CD4-positive, alpha-beta T cell (primary cell): Measurements from ENCODE around the gene CACNA1D. TPM values are rescaled to one million over a fixed set of nuclear protein-coding genes. Genes with fewer than 3 reads are reported as not detected.

Source experiments
- ATAC-seq: fragments of 200-7000 bp; cut with Tn5 transposase; one replicate; pipeline ENCODE4 v1.10.0; 2022; ENCODE audit warnings: mild to moderate bottlenecking; ENCODE audit not compliant: poor library complexity
- CTCF ChIA-PET: fragments of 350-600 bp; sonication (Branson Sonifier 250); formaldehyde crosslinking; loops from one replicate; lab custom pipeline; 2021; ENCODE audit warnings: antibody characterized with exemption, inconsistent platforms; lab: Charles Lee
- POLR2A ChIA-PET: fragments of 350-600 bp; sonication (Branson Sonifier 250); formaldehyde crosslinking; loops from one replicate; lab custom pipeline; 2021; ENCODE audit warnings: antibody characterized with exemption, inconsistent platforms; lab: Charles Lee
- DNase-seq, 14 experiments: peaks; one replicate each; pipeline ENCODE4 v3.0.0-alpha.2; 2013 to 2020; ENCODE audit warnings: mixed read lengths in 2 of 14
- H3K27ac ChIP-seq, 2 donors: one replicate each; pipeline versions ENCODE4 v1.5.1 to v1.7.0; 2013; ENCODE audit warnings: low read length in 2 of 2, low read depth in 1 of 2, mild to moderate bottlenecking in 1 of 2
- H3K27me3 ChIP-seq, 2 experiments: 1 replicate in 1 of 2; 2 replicates in 1 of 2; pipeline versions ENCODE4 v1.6.1 to v1.7.0; 2013; ENCODE audit warnings: low read length in 2 of 2, control low read depth in 1 of 2, mild to moderate bottlenecking in 1 of 2, moderate library complexity in 1 of 2; ENCODE audit not compliant: insufficient read depth in 2 of 2, control insufficient read depth in 1 of 2
- H3K36me3 ChIP-seq: one replicate; pipeline ENCODE4 v1.6.1; 2013; ENCODE audit warnings: low read length, control low read depth; ENCODE audit not compliant: insufficient read depth
- H3K4me1 ChIP-seq: one replicate; pipeline ENCODE4 v1.6.1; 2013; ENCODE audit warnings: low read length, control low read depth; ENCODE audit not compliant: insufficient read depth
- H3K4me3 ChIP-seq: one replicate; pipeline ENCODE4 v1.5.1; 2013; ENCODE audit warnings: mild to moderate bottlenecking, low read length, moderate library complexity
- H3K9me3 ChIP-seq, 2 experiments: 1 replicate in 1 of 2; 2 replicates in 1 of 2; pipeline versions ENCODE4 v1.6.1 to v1.7.0; 2013; ENCODE audit warnings: low read length in 2 of 2, mild to moderate bottlenecking in 2 of 2, control low read depth in 1 of 2, moderate library complexity in 1 of 2; ENCODE audit not compliant: control insufficient read depth in 1 of 2, insufficient read depth in 1 of 2
- H3K27ac Mint-ChIP-seq: one replicate; pipeline ENCODE4 v1.8.0; 2020; ENCODE audit warnings: mixed read lengths
- H3K27me3 Mint-ChIP-seq: one replicate; pipeline ENCODE4 v1.8.0; 2021; ENCODE audit warnings: mixed read lengths
- H3K36me3 Mint-ChIP-seq: one replicate; pipeline ENCODE4 v1.8.0; 2021; ENCODE audit warnings: low read depth, mixed read lengths
- H3K4me1 Mint-ChIP-seq: one replicate; pipeline ENCODE4 v1.8.0; 2021; ENCODE audit warnings: low read depth, mixed read lengths
- H3K4me3 Mint-ChIP-seq: one replicate; pipeline ENCODE4 v1.8.0; 2020; ENCODE audit warnings: mild to moderate bottlenecking, mixed read lengths
- H3K9me3 Mint-ChIP-seq: one replicate; pipeline ENCODE4 v1.8.0; 2020; ENCODE audit warnings: mixed read lengths
- intact Hi-C, 2 experiments: fragments of 100-400 bp; cut with DNase I in 1 of 2; cut with micrococcal nuclease in 1 of 2; formaldehyde crosslinking; loops; one replicate each; pipeline versions ENCODE4 v1.15.1 to v1.9.0; 2023 to 2025; cut with DNase I, micrococcal nuclease
- total RNA-seq, 174 experiments: library from RNA in 2 of 174; stranded (reverse) in 2 of 174; gene quantifications; one replicate each; pipeline ENCODE4 v1.2.3 and lab custom pipeline; 2021 to 2026
- TF ChIP-seq, protein P1 (sequence below): fragments of 200-600 bp; IDR thresholded peaks from one replicate; pipeline ENCODE4 v1.8.0; 2022; ENCODE audit warnings: antibody characterized with exemption, mild to moderate bottlenecking

CACNA1D gene
- total RNA-seq, 2 experiments from 2014 or later, result not detected

DNA sequence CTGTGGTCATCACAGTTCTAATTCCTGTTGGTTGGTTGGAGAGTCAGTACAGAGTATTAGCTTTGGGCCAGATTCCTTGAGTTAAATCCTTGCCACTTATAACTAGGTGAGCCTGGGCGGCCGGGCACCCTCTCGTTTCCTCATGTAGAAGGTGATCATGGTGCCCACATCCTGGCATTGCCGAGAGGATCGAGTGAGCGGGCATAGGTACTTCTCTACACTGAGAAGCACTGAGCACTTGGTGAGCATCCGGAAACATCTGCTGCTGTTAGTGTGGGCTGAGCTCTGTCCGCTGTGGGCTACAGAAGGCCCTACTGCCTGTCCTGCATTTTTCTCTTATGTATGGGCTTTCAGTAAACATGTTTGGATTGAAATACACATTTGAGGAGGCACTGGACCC, 96.2 kb downstream of the CACNA1D start:
- Mint-ChIP-seq H3K9me3 (no peaks in the 10 kb centered on the region), H3K36me3 (no peaks in the 10 kb centered on the region), H3K27ac (no peak overlapping the region), H3K4me3 (no peak overlapping the region), H3K4me1 (no peaks in the 10 kb centered on the region), H3K27me3 (no peaks in the 10 kb centered on the region)
- Histone ChIP-seq H3K9me3 (no peaks in the 10 kb centered on the region), H3K36me3 (no peaks in the 10 kb centered on the region), H3K27me3 (no peaks in the 10 kb centered on the region), H3K4me1 (no peaks in the 10 kb centered on the region), H3K27ac (no peak overlapping the region), H3K4me3 (no peak overlapping the region)
- CTCF ChIA-PET, result no interaction called here
- POLR2A ChIA-PET, result no interaction called here
- TF ChIP-seq, protein P1, sequence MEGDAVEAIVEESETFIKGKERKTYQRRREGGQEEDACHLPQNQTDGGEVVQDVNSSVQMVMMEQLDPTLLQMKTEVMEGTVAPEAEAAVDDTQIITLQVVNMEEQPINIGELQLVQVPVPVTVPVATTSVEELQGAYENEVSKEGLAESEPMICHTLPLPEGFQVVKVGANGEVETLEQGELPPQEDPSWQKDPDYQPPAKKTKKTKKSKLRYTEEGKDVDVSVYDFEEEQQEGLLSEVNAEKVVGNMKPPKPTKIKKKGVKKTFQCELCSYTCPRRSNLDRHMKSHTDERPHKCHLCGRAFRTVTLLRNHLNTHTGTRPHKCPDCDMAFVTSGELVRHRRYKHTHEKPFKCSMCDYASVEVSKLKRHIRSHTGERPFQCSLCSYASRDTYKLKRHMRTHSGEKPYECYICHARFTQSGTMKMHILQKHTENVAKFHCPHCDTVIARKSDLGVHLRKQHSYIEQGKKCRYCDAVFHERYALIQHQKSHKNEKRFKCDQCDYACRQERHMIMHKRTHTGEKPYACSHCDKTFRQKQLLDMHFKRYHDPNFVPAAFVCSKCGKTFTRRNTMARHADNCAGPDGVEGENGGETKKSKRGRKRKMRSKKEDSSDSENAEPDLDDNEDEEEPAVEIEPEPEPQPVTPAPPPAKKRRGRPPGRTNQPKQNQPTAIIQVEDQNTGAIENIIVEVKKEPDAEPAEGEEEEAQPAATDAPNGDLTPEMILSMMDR, result no peak
- intact Hi-C loops, result no loop called here
- DNase-seq (no peak), ATAC-seq (no peak)

DNA sequence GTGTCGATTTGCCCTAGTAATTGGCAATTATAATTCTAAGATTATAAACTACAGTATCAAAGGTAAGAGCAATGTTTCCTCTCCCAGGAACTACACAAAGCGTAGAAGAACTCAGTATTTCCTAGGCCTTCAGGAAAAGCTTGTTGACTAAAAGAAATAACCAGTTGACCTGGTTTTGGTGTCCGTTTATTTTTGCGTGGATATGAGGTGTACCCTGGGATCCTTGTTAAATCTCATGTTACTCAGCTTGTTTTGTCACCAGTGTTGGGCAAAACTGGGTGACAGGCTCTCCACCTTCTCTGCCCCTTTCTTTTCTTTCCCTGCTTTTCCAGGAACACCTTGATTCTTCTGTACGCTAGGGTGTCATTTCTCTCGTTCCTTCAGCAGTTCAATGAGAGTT, 97.2 kb downstream of the CACNA1D start:
- H3K4me3 ChIP-seq, result no peak overlapping the region
- CTCF ChIA-PET, result no interaction called here

DNA sequence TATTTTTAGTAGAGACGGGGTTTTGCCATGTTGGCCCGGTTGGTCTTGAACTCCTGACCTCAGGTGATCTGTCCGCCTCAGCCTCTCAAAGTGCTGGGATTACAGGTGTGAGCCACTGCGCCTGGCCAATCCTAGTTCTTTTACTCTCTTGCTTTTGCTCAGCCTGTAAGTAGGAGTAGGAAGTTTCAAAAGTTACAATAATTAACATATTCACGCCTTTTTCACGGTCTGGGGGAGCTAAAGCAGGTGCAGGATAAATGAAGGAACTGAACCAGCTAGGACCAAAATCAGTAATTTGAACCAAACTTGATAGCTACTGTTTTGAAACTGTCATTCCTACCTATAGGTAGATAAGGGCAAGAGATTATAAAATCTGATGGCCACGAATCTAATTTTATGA, 98.5 kb downstream of the CACNA1D start:
- ATAC-seq (no peak), DNase-seq (no peak)
- H3K9me3 Mint-ChIP-seq, result no peaks in the 10 kb centered on the region
- Histone ChIP-seq H3K9me3 (no peaks in the 10 kb centered on the region), H3K4me1 (peaks cover 3% of the 10 kb centered on the region), H3K4me3 (no peak overlapping the region), H3K27ac (no peak overlapping the region), H3K27me3 (no peaks in the 10 kb centered on the region), H3K36me3 (no peaks in the 10 kb centered on the region)
- H3K27ac Mint-ChIP-seq, result no peak overlapping the region
- intact Hi-C loops, result no loop called here
- ChIA-PET POLR2A (no interaction called here), CTCF (no interaction called here)
- H3K36me3 Mint-ChIP-seq, result no peaks in the 10 kb centered on the region
- no peaks in the 10 kb centered on the region for H3K27me3 Mint-ChIP-seq
- TF ChIP-seq, protein P1, result no peak
- no peak overlapping the region for H3K4me3 Mint-ChIP-seq
- peaks cover 14% of the 10 kb centered on the region for H3K4me1 Mint-ChIP-seq

More for the DNA sequence above, 97.2 kb downstream of the CACNA1D start:
- Mint-ChIP-seq H3K36me3 (no peaks in the 10 kb centered on the region), H3K27me3 (no peaks in the 10 kb centered on the region), H3K27ac (no peak overlapping the region), H3K4me1 (peaks cover 1% of the 10 kb centered on the region), H3K9me3 (no peaks in the 10 kb centered on the region), H3K4me3 (no peak overlapping the region)
- Histone ChIP-seq H3K27ac (no peak overlapping the region), H3K27me3 (no peaks in the 10 kb centered on the region), H3K4me1 (no peaks in the 10 kb centered on the region), H3K36me3 (no peaks in the 10 kb centered on the region), H3K9me3 (no peaks in the 10 kb centered on the region)
- ATAC-seq (no peak), DNase-seq (no peak)
- intact Hi-C loops, result no loop called here
- TF ChIP-seq, protein P1, result no peak
- POLR2A ChIA-PET, result no interaction called here
